ENCODE data around the gene MGAM2.

MGAM2 gene

DNA sequence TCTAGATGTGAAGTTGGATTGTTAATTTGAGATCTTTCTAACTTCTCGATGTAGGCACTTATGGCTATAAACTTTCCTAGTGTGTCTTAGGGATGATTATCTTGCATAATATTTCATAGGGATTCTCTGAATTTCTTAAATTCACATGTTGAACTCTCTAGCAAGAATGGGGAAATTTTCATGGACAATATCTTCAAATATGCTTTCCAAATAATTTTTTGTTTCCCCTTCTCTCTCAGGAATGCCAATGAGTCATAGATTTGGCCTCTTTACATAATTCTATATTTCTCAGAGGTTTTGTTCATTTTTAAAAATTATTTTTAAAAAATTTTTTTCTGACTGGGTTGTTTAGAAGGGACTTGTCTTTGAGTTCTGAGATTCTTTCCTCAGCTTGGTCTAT is 68.9 kb downstream of the MGAM2 start:
- DNase-seq = no peak

DNA sequence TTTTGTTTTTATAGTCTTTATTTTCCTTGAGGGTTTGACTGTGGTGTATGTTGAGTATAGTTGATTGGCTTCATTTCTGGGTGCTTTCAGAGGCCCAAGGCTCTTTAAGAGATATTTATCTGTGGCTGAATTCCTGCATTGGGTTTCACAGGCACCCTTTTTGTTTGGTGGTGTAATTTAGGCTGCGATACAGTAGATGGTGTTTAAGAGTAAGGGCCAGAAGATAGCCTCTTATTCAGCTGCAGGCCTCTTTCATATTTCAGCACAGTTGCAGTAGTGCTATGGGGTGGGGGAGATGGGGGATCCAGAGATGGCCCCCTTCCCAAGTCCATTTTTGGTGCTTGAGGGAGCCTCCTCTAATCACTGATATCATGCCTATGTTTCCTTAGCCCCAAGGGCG is 69.7 kb downstream of the MGAM2 start:
- no peak for DNase-seq

DNA sequence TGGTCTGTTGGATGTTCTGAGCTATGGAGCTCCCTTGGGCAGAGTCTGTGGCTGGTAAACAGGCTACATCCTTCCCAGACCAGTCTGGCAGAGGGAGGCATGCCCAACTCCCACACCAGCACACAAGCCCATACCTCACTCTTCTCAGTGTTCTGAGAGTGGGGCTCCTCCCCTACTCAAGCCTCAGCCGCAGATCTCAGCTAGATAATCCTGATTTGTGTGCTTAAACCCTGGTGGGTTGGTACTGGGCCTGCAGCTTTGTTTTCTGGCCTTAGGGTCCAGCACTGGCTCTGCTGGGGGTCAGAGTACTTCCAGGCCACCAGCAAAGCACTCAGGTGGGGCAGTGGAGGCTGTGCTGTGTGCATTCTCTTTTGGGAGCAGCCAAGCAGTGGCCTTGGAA is 70.4 kb downstream of the MGAM2 start:
- no peak for DNase-seq

DNA sequence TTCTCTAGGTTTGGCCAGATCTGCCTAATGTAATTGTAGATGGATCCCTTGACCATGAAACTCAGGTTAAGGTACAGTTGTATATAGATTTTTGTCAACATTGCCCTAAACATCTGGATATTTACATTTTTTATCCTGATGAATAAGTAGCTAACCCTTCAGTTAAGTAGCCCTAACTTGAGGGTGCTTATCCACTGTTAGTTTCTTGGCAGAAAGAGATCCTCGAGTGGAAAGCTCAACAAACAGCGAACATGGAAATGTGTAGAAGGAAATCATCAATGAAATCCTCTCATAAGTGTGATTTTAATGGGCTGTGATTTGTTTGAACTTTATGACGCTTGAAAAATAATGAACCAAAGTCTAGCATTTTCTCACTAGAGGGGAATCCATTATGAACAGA is 73.6 kb downstream of the MGAM2 start:
- DNase-seq = no peak

DNA sequence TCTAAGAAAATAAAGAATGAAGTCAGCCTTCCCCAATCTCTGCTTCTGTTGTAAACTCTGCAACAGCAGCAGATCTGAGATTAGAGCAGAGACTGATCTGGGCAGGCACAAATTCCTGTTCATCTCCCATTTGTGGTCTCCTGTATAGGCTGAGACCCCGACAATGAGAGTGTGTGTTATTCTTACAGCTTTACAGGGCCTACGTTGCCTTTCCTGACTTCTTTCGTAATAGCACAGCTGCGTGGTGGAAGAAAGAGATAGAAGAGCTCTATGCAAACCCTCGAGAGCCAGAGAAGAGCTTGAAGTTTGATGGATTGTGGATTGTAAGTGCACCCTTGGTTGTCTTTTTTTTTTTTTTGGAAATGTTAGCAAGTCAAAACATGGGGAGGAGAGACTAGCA is 74.3 kb downstream of the MGAM2 start:
- no peak for DNase-seq

DNA sequence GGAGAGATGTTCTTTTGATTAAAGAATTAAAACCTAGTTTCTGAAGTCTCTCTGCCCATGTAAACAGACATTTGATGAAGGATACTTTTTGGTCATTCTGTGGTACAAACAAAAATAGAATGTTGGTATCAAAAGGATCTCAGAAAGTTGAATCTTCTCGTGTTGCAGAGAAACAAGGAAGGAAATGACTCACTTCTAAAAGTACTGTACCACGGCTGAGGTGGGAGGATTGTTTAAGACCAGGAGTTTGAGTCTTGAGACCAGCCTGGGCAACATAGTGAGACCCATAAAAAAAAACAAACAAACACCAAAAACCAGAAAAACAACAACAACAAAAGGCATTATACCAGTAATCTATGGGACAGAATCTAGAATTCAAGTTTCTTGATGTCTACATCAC is 76.6 kb downstream of the MGAM2 start:
- DNase-seq = no peak

DNA sequence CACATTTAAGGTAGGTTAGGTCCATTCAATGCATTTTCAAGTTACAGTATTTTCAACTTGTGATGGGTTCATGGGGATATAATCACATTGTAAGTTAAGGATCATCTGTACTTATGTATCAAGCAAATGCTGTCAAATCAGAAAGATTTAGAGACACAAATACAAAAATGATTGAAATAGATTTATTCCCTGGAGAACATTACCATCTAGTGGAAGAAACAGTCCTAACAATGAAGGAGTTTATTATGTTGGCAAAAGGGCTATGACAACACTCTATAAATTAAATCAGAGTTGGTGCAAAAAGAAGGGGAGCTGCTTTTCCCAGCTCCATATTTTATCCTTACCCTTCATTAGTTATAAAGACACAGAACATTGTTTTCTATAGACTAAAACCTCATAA is 77.3 kb downstream of the MGAM2 start:
- DNase-seq = no peak

DNA sequence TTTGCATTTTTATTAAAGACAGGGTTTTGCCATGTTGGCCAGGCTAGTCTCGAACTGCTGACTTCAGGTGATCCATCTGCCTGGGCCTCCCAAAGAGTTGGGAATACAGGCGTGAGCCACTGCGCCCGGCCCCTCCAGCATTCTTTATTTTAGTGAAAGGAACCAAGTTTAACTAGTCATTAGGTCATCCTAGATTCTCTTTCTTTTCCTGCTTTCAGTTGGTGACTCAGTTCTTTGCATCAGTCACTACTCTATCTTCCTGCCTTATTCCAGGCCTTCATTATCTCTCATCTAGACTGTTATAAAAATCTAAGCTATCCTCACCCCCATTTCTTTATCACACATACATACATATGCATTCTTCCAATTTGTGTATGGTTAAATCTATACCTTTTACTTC is 82.7 kb downstream of the MGAM2 start:
- no peak for DNase-seq

DNA sequence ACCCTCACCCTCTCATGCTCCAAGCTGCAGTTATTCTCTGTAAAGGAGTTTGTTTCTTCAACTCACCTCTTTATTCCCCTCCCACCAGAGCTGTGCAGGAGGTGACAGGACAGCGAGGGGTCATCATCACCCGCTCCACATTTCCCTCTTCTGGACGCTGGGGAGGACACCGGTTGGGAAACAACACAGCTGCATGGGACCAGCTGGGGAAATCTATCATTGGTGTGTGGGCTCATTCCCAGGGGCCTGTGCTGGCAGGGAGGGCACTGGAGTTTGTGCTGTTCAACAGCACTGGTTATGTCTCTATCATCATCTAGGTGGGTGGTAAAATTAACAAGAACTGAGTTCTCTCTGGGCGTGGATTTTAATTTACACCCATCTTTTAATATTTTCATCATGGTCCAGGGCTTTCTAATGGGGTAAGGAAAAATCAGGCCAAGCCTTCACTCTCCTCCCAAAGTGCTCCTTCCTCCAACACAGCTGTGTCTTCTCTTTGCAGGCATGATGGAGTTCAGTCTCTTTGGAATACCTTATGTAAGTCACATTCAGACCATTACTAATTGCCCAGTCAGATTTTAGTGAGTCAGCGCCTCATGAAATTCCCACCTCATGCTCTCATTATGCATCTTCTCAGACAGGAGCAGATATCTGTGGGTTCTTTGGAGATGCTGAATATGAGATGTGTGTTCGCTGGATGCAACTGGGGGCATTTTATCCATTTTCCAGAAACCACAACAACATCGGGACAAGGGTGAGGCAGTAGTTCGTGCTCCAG is 84.7 kb downstream of the MGAM2 start:
- DNase-seq = no peak

DNA sequence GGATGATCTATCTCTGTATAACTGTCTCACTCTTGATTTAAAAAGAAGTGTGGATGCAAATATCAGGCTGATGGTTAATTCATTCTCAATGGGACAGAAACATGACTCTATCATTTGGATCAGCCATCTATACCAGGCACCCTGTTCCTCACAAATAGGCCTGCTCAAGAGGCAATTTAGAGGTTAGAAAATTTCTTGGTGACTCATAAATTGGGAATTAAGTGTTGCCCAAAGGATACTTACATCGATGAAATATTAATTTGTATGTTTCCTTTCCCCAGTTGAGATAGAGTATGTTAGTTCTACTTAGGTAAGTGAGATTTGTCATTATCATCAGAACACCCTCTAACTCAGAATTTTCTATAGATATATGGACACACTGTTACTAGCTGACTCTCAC is 88.7 kb downstream of the MGAM2 start:
- DNase-seq = no peak

DNA sequence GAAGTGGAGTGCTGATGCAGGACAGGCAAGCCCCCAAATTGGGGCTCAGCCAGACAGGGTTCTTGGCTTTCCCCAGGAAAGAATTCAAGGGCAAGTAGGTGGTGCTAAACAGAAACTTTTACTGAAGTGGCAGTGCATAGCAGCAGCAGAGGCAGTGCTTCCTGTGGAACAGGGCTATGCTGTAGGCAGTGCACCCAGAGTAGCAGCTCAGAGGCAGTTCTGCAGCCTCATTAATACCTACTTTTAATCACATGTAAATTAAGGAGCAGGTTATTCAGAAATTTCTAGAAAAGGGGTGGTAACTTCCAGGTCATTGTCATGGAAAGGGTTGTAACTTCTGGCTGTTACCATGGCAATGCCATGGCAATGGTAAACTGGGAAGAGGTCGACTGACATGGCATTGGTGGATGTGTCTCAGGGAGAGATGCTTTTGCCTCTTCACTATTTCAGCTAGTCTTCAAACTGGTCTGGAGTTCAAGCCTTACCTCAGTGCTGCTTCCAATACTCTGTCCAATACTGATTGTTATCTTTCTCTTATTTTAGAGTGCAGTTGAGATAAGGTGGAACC is 117.1 kb downstream of the MGAM2 start:
- DNase-seq = no peak

DNA sequence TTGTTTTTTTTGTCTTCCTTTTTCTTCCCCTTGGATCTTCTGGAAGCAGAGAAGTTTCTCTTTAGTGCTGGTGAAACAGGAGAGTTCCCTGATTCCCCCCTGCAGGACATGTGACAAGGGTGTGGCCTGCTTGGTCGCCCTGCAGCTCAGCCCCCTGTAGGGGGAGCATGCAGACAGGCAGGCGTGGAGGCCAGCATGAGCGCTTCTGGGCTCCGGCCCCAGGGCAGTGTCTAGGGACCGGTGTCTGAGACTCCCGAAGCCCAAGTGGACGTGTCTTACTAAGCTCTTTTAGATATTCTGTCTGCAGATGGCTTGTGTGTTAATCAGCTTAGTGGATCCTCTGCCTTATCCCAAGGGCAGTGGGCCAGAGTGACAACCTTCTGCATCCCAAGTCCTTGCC is 120.2 kb downstream of the MGAM2 start:
- DNase-seq = no peak

DNA sequence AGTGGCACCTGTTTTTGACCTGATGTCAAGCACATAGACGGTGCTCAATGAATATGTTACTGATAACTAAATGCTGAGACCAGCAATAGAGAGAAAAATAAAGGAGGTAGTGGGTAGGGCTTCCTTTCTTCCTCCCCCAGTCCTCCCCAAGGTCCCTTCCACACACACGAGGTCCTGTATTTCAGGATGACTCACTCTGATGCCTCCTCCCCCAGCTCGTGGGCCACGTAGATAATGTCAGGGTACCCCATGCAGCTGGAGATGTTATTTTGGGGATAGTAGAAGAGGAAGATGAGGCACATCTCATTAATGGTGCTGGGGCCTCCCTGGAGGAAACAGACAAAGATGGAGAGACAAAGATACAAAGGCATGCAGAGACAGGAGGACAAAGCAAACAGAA is 129.0 kb downstream of the MGAM2 start:
- no peak for DNase-seq

DNA sequence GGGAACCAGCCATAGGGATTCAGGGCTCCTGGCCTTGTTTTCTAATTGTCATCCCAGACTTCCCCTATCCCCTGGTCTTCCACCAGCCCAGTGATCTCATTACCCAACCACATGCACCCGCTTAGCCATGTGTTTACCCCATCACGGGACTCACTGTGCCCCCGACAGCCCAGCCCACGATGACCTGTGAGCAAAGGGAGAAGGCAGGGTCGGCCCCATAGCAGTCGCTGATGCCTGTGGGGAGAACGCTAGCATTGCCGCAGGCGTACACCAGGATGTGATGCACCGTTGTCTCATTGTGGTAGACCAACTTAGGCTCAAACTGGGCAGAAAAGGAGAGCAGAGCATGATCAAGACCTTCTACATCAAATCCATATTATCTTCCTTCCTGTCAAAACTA is 132.3 kb downstream of the MGAM2 start:
- no peak for DNase-seq

DNA sequence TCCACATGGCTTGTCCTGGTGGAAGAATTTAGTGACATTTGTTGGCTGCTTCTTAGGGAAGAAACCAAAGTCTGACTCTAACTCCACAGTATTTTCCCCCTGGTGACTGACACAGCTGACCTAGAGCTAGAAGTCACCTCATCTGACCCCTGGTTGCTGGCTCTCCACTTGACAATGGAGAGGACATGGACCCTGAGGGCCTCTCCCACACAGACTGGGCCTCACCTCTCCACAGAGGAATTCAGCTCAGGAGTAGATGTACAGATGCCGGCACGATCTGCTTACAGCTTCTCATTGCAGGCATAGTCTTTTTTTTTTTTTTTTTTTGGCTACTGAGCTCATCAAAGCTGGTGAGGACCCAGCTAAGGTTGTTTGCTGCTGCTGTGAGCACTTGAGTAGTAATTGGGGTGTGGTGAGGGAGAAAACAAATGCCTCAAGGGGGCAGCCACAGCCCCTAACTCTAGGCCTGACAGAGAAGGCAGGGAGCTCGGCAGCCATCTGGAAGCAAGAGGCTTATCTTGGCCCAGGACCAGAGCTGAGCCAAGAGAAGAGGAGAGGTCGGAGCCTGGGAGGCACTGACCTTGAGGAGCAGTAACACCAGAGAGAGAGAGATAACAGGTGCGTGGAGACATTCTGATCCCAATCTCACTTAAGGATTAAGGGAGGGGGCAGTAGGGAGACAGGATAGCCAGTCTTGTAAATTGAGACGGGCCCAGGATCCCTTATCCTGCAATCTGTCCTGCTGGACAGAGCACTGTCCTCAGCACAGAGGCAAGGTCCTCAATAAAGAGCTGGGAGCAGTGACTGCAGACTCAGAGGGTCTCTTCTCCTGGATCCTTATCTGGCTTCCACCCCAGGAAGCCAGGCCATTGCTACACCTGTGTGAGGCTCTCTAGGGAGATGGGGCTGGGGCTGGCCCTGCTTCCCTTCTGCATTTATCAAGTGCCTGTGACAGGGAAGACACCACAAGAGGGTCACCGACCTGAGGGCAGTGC is 136.9 kb downstream of the MGAM2 start:
- DNase-seq = no peak

DNA sequence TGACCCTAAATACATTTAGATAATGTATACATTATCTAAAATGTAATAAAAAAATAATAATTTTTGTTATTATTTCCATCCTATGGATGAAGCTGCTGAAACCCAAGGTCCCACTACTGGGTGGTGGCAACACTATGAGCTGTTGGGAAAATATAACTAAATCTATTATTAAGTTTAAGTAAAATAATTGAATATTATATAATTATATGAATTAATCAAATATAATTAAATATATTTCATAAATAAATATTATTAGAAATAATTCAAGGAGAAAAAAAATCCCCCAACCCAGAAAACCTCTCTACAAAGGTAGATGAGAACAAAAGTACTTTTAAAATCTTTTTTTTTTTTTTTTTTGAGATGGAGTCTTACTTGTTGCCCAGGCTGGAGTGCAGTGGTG is 138.4 kb downstream of the MGAM2 start:
- no peak for DNase-seq

DNA sequence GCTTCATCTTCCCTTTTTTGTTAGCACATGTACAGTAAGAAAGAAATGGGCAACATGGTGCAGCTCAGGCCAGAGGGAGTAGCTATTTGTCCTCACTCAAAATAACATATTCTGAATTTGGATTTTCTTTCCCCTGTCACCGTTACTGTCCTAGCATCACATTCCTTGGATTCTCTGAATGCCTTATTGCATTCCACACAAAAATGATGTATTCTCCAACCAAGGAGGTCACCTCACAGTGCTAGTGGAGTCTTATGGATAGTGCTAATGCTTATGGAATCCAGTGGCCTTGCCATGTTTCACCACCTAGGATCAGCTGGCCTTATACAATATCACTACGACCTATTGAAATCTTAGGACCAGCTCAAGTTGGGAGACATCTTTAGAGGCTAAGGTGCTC is 139.2 kb downstream of the MGAM2 start:
- DNase-seq = no peak

DNA sequence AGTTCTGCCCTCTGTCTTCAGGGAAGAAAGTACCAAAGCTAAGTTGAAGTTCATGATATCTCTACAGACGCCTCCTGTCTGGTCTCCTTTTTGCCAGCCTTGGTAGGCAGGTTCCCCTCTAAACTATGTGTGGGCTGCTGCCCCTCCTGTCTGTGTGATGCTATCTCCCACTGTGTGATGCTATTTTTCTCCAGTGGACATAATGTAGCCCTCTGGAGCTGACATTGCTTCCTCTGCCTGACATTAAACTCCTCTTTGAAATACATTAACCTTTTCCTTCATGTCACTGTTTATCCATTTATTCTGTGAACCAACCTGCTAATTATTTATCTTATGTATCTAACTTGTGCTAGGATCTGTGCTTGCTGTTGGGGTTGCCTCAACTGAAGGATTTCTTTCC is 146.4 kb downstream of the MGAM2 start, which contains the start of gene PRSS58:
PRSS58 (minus strand) TSS at position 101 of the 400 bp plus-strand sequence. CDS start 351 bp downstream, outside the sequence.
- DNase-seq = no peak

DNA sequence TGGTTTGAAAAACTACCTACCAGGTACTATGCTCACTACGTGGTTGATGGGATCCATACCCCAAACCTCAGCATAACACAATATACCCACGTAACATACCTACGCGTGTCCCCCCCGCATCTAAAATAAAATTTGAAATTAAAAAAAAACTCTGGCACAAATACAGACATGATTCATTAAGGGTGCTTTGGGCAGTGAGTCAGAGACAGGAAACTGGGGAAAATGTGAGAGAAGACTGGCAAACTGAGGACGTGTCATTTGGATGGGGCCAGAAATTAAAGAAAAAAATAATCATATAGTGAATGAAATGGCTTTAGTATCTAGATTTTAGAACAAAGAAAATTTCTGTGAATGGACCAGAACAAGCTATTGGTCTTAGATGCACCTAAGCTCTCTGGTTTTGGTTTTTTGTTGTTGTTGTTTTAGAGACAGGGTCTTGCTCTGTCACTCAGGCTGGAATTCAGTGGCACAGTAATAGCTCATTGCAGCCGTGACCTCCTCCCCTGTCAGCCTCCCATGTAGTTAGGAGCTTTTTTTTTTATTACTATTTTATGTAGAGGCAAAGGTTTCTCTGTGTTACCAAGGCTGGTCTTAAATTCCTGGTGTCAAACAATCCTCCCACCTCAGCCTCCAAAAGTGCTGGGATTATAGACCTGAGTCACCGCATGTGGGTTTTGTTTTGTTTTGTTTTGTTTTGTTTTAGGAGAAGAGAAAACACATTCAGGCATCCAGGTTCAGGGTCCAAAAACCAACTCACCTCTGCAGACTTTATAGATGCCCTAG is 152.3 kb downstream of the MGAM2 start:
- no peak for DNase-seq
